DOHH2 (cell line): ENCODE measurements around the gene ATP2A3.

Source experiments
- H3F3A ChIP-seq: fragments of 200-600 bp; sonication (generic), shearing (Covaris generic); 2 replicates; pipeline ENCODE4 v1.6.0; 2016; ENCODE audit warnings: antibody characterized with exemption, mild to moderate bottlenecking; ENCODE audit not compliant: control insufficient read depth, insufficient read depth
- H3K27ac ChIP-seq: fragments of 200-600 bp; sonication (generic); 2 replicates; pipeline ENCODE4 v1.5.1; 2014; ENCODE audit warnings: low read depth, mild to moderate bottlenecking, low read length, moderate library complexity
- H3K27me3 ChIP-seq: fragments of 200-600 bp; sonication (generic); 2 replicates; pipeline ENCODE4 v1.6.1; 2014; ENCODE audit warnings: mild to moderate bottlenecking, low read length, mixed read lengths; ENCODE audit not compliant: control insufficient read depth
- H3K36me3 ChIP-seq: fragments of 200-600 bp; sonication (generic); 2 replicates; pipeline ENCODE4 v1.6.1; 2014; ENCODE audit warnings: mild to moderate bottlenecking, low read length, moderate library complexity, mixed read lengths; ENCODE audit not compliant: control insufficient read depth
- H3K4me1 ChIP-seq: fragments of 200-600 bp; sonication (generic); 2 replicates; pipeline ENCODE4 v1.6.1; 2014; ENCODE audit warnings: mild to moderate bottlenecking, low read length, mixed read lengths; ENCODE audit not compliant: control insufficient read depth
- H3K4me2 ChIP-seq: fragments of 200-600 bp; sonication (generic); 2 replicates; pipeline ENCODE4 v1.6.0; 2014; ENCODE audit warnings: mild to moderate bottlenecking, low read length, moderate library complexity
- H3K4me3 ChIP-seq: fragments of 200-600 bp; sonication (generic); 2 replicates; pipeline ENCODE4 v1.5.1; 2014; ENCODE audit warnings: mild to moderate bottlenecking, low read length, mixed read lengths
- H3K79me2 ChIP-seq: fragments of 200-600 bp; sonication (generic); 2 replicates; pipeline ENCODE4 v1.6.1; 2014; ENCODE audit warnings: mild to moderate bottlenecking, low read length, mixed read lengths; ENCODE audit not compliant: control insufficient read depth
- H3K9me2 ChIP-seq: fragments of 200-600 bp; sonication (generic); replicated peaks from 2 replicates; pipeline ENCODE4 v1.6.1; 2014; ENCODE audit warnings: mild to moderate bottlenecking, low read length, mixed read lengths; ENCODE audit not compliant: control insufficient read depth
- H3K9me3 ChIP-seq: fragments of 200-600 bp; sonication (generic); 2 replicates; pipeline ENCODE4 v1.6.1; 2014; ENCODE audit warnings: antibody characterized with exemption, low read length, mixed read lengths; ENCODE audit not compliant: control insufficient read depth, insufficient read depth
- H4K20me1 ChIP-seq: fragments of 200-600 bp; sonication (generic); 2 replicates; pipeline ENCODE4 v1.6.0; 2014; ENCODE audit warnings: low read depth, mild to moderate bottlenecking, antibody characterized with exemption, low read length, moderate library complexity; ENCODE audit not compliant: control insufficient read depth, insufficient read depth
- EZH2phosphoT487 ChIP-seq: fragments of 200-600 bp; sonication (generic); IDR thresholded peaks from 2 replicates; pipeline ENCODE4 v1.6.1; 2017; ENCODE audit warnings: borderline replicate concordance, mild to moderate bottlenecking, antibody characterized with exemption, low read length, moderate library complexity, mixed read lengths
- TF ChIP-seq, protein P1 (sequence below): fragments of 200-600 bp; sonication (generic); IDR thresholded peaks from one replicate; pipeline ENCODE4 v1.5.1; 2014; ENCODE audit warnings: antibody characterized with exemption, mild to moderate bottlenecking, low read depth, low read length; ENCODE audit not compliant: poor library complexity, severe bottlenecking

The ATP2A3 gene

DNA sequence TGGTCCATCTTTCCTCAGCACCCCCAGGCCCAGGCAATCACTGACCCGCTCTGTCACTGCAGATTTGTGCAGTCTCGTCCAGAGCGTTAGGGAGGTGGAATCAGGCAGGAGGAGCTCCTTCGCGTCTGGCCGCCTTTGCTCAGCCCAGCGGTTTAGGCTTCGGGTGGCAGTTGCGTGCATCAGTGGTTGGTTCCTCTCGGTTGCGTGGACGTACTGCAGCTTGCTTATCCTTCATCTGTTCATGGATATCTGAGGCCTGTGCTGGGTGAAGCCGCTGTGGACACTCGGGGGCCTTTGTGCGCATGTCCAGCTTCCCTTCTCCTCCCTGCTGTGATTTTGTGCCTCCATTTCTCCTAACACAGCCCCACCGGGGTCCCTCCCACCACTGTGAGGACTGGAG lies 43.2 kb downstream of the ATP2A3 start:
- TF ChIP-seq, protein P1, sequence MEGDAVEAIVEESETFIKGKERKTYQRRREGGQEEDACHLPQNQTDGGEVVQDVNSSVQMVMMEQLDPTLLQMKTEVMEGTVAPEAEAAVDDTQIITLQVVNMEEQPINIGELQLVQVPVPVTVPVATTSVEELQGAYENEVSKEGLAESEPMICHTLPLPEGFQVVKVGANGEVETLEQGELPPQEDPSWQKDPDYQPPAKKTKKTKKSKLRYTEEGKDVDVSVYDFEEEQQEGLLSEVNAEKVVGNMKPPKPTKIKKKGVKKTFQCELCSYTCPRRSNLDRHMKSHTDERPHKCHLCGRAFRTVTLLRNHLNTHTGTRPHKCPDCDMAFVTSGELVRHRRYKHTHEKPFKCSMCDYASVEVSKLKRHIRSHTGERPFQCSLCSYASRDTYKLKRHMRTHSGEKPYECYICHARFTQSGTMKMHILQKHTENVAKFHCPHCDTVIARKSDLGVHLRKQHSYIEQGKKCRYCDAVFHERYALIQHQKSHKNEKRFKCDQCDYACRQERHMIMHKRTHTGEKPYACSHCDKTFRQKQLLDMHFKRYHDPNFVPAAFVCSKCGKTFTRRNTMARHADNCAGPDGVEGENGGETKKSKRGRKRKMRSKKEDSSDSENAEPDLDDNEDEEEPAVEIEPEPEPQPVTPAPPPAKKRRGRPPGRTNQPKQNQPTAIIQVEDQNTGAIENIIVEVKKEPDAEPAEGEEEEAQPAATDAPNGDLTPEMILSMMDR: no peak
- TF ChIP-seq EZH2phosphoT487: no peak
- H3K27ac ChIP-seq: no peak overlapping the region
- no peaks in the 10 kb centered on the region for H3K9me2 ChIP-seq
- H3K4me2 ChIP-seq: no peak overlapping the region
- peaks cover 28% of the 10 kb centered on the region for H3F3A ChIP-seq
- no peaks in the 10 kb centered on the region for H3K9me3 ChIP-seq
- H3K79me2 ChIP-seq: peaks cover 3% of the 10 kb centered on the region
- H4K20me1 ChIP-seq: no peaks in the 10 kb centered on the region
- no peaks in the 10 kb centered on the region for H3K27me3 ChIP-seq
- H3K36me3 ChIP-seq: peaks cover 23% of the 10 kb centered on the region
- H3K4me1 ChIP-seq: peaks cover 67% of the 10 kb centered on the region
- H3K4me3 ChIP-seq: no peak overlapping the region

DNA sequence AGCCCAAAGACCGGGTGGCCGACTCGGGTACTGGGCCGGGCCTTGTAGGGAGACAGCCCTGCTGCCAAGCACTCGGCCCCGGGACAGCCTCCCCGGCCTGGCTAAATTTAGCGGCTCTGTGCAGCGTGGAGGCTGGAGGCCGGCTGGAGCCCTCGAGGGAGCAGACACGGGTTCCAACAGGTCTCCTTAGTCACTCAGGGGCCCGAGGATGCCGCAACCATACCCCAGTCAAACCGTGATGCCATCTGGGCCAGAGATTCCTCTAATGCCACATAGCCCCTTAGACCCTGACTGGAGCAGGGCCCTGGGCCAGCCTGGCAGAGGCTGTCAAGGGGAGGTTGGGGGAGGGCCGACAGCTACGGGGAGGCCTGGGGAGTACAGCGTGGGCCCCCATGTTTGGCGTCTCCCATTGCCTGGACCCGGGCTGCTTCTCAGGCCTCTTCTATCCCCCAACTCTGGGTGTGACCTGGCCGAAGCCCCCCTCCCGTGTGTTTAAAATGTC lies 45.1 kb downstream of the ATP2A3 start:
- peaks cover 16% of the 10 kb centered on the region for H3F3A ChIP-seq
- H3K27me3 ChIP-seq: no peaks in the 10 kb centered on the region
- no peaks in the 10 kb centered on the region for H4K20me1 ChIP-seq
- H3K9me2 ChIP-seq: no peaks in the 10 kb centered on the region
- H3K79me2 ChIP-seq: peaks cover 18% of the 10 kb centered on the region
- no peak overlapping the region for H3K4me3 ChIP-seq
- no peak overlapping the region for H3K4me2 ChIP-seq
- H3K4me1 ChIP-seq: peaks cover 79% of the 10 kb centered on the region
- H3K27ac ChIP-seq: no peak overlapping the region
- no peak for TF ChIP-seq EZH2phosphoT487
- TF ChIP-seq, protein P1: no peak
- H3K36me3 ChIP-seq: peaks cover 5% of the 10 kb centered on the region
- no peaks in the 10 kb centered on the region for H3K9me3 ChIP-seq

DNA sequence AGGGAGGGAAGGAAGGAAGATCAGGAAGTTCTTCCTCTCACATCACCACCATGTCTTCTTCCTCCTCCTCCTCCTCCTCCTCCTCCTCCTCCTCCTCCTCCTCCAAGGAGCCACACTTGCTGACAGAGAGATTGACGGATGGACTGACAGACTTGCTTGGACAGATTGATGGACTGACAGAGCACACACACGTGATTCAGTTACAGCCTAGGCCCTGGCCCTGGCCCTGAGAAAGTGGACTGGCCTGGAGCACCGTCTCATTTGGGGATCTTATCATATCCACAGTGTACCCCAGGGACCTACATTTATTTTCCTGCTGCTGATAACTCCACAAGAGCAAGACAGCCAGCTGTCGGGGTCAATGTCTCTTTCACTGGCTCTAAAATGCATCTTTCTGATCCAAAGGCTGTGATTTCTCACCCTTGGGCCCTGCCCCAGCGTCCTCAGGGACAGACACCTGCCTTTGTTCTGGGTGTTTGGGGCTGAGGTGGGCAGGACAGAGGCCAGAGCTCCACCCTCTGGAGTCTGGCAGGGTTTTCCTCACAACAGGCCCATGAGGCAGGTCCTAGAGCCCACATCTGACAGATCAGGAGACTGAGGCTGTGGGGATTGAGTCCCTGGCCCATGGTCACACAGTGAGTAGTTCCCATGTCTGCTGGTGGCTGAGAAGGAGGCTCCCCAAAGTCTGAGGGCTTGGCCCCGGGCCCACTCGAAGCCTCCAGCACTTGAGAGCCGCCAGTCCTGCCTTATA lies 45.7 kb downstream of the ATP2A3 start:
- peaks cover 79% of the 10 kb centered on the region for H3K4me1 ChIP-seq
- H3K4me2 ChIP-seq: no peak overlapping the region
- H4K20me1 ChIP-seq: no peaks in the 10 kb centered on the region
- H3K27ac ChIP-seq: peak overlapping the region; percentile 10
- H3K36me3 ChIP-seq: peaks cover 2% of the 10 kb centered on the region
- H3K9me2 ChIP-seq: no peaks in the 10 kb centered on the region
- H3K9me3 ChIP-seq: no peaks in the 10 kb centered on the region
- H3K79me2 ChIP-seq: peaks cover 20% of the 10 kb centered on the region
- peaks cover 15% of the 10 kb centered on the region for H3F3A ChIP-seq
- no peak overlapping the region for H3K4me3 ChIP-seq
- H3K27me3 ChIP-seq: no peaks in the 10 kb centered on the region
- TF ChIP-seq, protein P1: no peak
- no peak for TF ChIP-seq EZH2phosphoT487
